GM12892 (cell line): Measurements from ENCODE around the gene RELL2.
A peak's percentile ranks its signal among the peaks of the same experiment; 100 is the strongest.
"Not testable (repeated sequence)": the region's sequence is repeated elsewhere in the genome, so short reads cannot be mapped to it uniquely, and the experiment has no call there.

Experiments used
- DNase-seq: peaks from one replicate; pipeline ENCODE4 v3.0.0; 2011; ENCODE audit not compliant: insufficient read length
- FAIRE-seq: peaks from 2 replicates; lab custom pipeline; 2011; peaks lifted over from hg19 to GRCh38; lab: Jason Lieb, UNC
- POLR2A ChIP-seq: IDR thresholded peaks from 2 replicates; pipeline ENCODE4 v1.6.1; 2011; ENCODE audit warnings: low read depth, low read length, control low read depth
- POLR2AphosphoS5 ChIP-seq: IDR thresholded peaks from 2 replicates; pipeline ENCODE4 v1.6.1; 2011; ENCODE audit warnings: low read depth, low read length, control low read depth
- TAF1 ChIP-seq: IDR thresholded peaks from 2 replicates; pipeline ENCODE4 v1.6.1; 2011; ENCODE audit warnings: low read depth, mild to moderate bottlenecking, control low read depth, low read length, borderline replicate concordance

RELL2 gene

DNA sequence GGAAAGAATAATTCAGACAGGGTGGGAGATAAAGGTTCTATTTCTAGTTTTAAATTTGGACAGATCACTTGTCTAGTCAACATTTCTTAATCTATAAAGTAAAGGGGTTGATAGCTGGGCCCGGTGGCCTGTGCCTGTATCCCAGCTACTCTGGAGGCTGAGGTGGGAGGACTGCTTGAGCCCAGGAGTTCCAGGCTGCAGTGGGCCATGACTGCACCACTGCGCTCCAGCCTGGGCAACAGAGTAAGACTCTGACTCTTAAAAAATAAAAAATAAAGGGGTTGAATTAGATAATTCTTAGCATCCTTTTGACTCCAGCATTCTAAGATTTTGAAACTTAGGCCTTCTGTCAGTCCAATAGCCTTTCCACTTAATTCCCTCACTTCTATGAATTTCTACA lies 28.8 kb upstream of the RELL2 start:
- TF ChIP-seq POLR2AphosphoS5 = no peak
- no peak for TF ChIP-seq TAF1
- no peak for TF ChIP-seq POLR2A
- no peak for DNase-seq
- FAIRE-seq = no peak

DNA sequence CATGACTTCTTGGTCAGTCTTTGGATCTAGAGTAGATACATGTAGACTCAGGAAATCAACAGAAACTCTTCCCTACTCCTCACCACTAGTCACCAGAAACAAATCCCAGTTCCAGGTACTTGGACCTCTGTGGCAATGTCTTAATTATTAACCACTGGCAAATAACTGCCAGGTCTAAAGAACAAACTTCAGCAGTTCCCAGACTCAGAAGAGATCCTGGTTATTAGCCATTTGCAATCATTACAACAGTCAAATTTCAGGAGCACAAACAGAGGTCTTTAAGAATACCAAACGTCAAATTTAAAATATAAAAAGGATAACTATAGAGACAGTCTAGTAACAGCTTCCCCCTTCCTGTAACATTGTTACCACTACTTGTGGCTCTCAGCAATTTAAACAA lies 28.2 kb upstream of the RELL2 start:
- TF ChIP-seq POLR2AphosphoS5 = no peak
- no peak for TF ChIP-seq TAF1
- TF ChIP-seq POLR2A = no peak
- no peak for DNase-seq
- no peak for FAIRE-seq

DNA sequence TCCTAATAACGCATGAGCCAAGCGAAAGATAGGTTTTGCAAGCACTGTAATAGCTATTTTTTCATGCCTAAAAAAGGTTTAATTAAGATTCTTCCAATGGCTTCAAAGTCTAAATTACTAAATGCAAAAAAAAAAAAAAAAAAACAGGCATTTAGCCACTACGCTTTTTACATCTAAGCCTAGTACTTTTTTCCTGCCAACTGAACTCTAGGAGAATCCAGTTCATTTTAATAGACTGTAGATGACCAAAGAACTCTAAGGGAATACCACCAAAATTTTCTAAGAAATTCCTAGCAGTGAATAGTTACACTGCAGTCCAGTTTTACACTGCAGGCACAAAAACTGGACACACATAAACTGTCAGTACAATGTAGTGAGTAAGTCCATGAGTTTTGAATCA lies 27.8 kb upstream of the RELL2 start:
- no peak for DNase-seq
- TF ChIP-seq TAF1 (no peak), POLR2A (no peak), POLR2AphosphoS5 (no peak)
- FAIRE-seq = no peak

DNA sequence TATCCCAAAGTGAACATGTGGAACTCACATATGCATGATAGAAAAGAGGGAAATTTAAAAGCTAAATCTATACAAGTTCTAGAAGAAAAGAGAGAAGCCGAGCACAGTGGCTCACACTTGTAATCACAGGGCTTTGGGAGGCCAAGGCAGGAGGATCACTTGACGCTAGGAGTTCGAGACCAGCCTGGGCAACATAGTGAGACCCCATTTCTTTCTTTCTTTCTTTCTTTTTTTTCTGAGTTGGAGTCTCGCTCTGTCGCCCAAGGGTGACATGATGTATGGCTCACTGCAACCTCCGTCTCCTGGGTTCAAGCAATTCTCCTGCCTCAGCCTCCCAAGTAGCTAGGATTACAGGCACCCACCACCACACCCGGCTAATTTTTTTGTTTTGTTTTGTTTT lies 26.9 kb upstream of the RELL2 start:
- DNase-seq, FAIRE-seq: not testable (repeated sequence)

DNA sequence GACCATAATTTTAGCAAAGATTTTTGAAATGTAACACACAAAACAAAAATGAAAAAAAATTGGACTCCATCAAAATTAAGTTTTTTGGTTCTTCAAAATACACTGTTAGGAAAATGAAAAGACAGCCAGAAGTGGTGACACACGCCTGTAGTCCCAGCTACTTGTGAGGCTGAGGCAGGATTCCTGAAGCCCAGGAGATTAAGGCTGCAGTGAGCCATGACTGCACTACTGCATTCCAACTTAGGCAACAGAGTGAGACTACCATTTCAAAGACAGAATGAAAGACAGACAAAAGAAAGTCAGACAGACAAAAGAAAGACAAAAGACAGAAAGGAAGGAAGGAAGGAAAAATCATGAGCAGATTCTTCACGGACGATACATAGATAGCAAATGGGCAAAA lies 25.5 kb upstream of the RELL2 start:
- DNase-seq (no peak), FAIRE-seq (no peak)
- TF ChIP-seq POLR2A (no peak), POLR2AphosphoS5 (no peak), TAF1 (no peak)

DNA sequence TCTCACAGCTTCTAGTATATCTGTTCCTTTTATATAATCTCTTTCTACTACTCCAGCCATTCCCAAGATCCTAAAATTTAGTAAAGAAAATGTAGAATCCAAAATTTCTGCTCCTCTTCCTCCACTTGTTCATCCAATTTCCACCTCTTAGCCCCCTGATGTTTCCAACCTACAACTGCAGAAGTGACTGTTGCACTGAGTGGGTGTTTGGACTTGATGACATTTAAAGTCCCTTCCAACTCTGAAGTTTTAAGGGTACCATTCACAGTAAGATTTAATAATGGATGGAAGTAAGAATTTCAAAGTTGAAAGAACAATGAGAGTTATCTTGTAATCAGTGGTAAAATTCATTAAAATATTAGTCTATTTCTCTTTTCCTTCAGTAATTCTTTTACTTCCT lies 23.5 kb upstream of the RELL2 start:
- no peak for DNase-seq
- TF ChIP-seq POLR2A = no peak
- peak; percentile 46 for FAIRE-seq

DNA sequence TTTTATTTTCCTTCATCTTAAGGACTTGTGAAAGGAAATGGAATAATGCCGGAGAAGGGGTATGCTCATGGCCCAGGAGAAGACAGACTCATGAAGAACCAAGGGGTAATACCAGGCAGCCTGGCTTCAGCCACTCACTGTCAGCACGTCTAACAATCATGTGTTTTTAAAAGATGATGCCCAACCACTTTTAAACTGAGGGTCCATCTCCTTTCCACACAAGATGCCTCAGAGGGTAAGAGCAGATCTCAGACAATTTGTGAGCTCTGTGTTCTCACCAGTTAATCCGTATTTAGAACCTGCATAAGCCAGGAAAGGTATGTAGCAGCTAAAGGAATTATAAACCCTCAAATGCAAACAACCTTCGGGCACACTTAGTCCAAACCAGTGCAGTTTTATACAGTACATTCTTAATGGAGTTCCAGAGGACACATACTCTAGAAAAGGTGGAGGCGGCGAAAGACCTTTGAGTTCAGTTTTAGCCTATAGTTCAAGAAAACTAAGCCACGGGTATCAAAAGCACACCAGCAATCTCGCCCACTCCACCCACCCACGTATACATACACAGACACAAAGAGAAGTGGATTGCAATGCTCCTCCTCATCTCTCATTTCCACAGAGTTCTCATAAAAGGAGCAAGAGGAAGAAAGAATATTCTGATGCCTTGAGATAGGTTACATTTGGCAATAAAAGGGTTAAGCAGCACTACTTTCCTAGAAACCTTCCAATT lies 20.6 kb upstream of the RELL2 start:
- no peak for TF ChIP-seq POLR2A
- TF ChIP-seq TAF1 = no peak
- TF ChIP-seq POLR2AphosphoS5 = no peak
- no peak for FAIRE-seq
- no peak for DNase-seq

DNA sequence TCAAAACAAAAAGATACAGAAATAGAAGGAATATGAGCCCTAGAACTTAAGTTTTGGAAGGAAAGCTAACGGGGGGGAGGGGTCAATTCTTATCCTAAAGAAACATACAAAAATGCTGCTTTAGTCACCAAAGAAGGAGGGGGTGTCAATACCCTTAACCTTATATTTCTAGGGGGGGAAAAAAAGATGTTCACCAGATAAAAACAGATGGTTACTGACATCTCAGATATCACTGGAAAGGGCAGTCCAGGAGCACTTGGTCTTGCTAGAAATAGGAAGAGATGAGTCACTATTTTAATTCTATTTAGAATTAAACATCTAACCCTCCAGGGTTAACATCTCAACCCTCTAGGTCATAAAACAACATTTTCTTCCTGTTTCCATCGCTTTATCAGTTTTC lies 19.7 kb upstream of the RELL2 start:
- FAIRE-seq = no peak
- no peak for DNase-seq
- TF ChIP-seq POLR2AphosphoS5 (no peak), POLR2A (no peak), TAF1 (no peak)

DNA sequence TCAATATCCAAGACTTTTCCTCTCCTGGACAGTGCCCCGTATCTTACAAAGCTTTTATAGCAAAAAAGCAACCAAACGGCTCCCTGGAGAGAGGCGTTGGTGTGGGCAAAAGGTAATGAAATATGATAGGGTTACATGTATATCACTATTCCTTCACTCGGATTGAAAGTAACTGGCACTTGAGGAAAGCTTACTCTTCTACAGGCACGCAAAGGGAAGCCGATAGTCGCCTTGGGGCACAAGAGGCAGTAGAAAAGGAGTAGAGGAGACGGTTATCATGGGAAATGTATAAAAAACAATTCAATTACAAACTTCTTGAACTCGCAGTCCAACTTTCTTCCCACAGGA lies 19.1 kb upstream of the RELL2 start:
- DNase-seq = no peak

DNA sequence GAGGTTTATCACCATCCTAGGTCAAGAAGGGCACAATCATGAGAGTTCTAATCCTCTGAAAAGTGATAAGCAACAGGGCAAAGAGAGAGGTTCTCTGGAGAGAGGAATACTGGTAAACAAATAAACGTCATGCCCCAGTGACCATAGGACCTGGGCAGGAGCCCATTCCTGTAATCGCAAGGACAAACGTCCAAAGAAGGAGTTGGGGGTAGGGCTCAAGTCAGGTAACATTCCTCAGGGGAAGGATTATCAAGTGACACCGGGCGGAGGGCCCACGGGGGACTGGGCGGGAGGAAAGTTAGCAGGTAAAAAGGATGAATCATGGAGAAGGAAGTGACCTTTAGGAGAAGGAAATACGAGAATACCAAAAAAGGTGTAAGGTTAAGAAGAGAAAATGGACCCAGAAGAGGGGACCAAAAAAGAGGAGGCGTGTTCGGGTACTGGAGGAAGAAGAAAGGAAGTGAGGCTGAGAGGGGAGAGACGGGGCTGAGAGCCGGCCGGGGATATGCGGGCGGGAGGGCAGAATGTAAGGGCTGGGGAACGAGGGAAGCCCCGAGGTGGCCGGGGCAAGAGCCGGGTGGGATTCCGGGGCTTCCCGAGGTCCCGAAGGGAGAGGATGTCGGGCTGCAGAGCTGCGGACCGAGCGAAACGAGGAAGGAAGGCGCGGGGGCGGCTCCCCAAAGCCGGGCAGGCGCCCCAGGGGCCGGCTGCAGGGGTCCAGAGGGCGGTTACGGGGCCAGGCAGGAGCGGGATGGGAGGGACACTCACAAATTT lies 18.6 kb upstream of the RELL2 start:
- FAIRE-seq (peak; percentile 64), DNase-seq (no peak)
- TF ChIP-seq POLR2A (no peak), POLR2AphosphoS5 (no peak; the same call in 1 of the 2 replicates), TAF1 (no peak)

More for the DNA sequence above, 19.1 kb upstream of the RELL2 start:
- no peak for TF ChIP-seq TAF1
- no peak for TF ChIP-seq POLR2A
- no peak for TF ChIP-seq POLR2AphosphoS5
- peak; percentile 78 for FAIRE-seq

DNA sequence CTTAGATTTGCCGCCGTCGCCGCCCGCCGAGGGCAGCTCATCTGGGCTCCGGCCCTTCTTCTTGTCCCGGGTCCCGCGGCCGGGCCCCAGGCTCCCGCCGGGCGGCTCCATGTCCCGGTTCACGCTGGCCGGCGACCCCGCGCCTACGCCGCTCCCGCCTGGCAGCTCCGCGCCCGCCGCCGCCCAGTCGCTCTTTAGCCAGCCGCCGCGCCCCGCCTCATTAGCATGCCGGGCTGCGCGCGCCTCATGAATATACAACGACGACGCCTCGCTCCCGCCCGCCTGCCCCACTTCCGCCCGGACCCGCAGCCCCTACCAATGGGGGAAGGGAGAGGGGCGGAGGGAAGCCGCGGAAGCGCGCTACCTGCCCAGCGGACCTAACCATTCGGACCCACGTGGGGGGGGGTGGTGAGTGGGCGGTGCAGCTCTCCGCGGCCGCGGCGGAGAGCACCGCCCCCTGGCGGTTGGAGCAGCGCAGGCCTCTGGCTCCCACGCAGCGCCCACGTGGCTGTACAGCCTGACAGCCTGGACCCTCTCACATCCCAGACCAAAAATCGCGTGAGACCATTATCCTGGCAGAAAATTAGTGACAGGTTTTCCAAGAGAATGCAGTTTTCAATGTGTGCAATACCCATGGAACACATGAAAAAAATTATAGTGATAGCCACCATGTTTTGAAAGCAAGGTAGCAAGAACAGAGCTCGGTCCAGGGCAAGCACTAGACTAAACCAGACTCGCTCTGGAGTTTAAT lies 17.8 kb upstream of the RELL2 start, which contains the start of gene DIAPH1:
TSS of gene DIAPH1 (minus strand) at position 197 of the 751 bp plus-strand sequence. CDS start at position 111, 86 bp downstream.
- TF ChIP-seq TAF1 (no peak), POLR2AphosphoS5 (peak; percentile 69), POLR2A (peak; percentile 74; the same call in 1 of the 2 replicates)
- DNase-seq = peak; percentile 88
- FAIRE-seq = peak; percentile 99

DNA sequence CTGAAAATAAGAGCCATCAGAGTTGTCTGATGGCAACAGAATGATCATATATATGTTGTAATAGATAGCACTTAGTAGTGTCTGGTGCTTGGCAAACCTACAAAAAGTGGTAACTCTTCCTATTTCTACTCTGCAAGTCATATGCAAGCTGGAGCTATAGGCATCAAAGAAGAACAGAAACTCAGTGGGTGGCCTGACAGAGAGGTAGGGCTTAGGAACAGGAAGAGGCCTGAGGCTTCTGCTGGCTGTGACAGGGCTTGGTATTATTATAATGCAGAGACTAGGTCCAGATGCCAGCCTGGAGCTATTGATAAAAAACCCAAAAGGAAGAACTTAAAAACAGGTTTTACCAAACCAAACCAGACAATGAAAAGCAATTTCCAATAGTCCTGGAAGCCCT lies 13.6 kb upstream of the RELL2 start:
- peak; percentile 71 for FAIRE-seq

More for the DNA sequence above, 13.6 kb upstream of the RELL2 start:
- no peak for DNase-seq
- TF ChIP-seq POLR2AphosphoS5 (no peak), POLR2A (no peak), TAF1 (no peak)
